ENCODE results near the gene TMEM17. TPM values are rescaled to one million over a fixed set of nuclear protein-coding genes. Genes with fewer than 3 reads are reported as not detected.

Gene TMEM17
- total and polyA plus RNA-seq, 9 of the 15 experiments (the other 6 are each of a cell fraction or from before 2014, with no cell fraction given): 0.58 to 2.2 (median 1.2) TPM

GRCh38 chr2:62501069-62501468 is 4.9 kb downstream of the TMEM17 start:
- WGBS (ENCODE audit: insufficient coverage, low coverage, missing lambda C conversion rate): 89% methylated on average over 3 of the region's 3 CpGs
- Histone ChIP-seq H3K27ac (ENCODE audit: extremely low read depth, low read depth, low read length) (peak overlapping the region; percentile 61; the same call in 1 of the 3 replicates), H3K36me3 (ENCODE audit: control insufficient read depth, insufficient read depth, low read length) (no peaks in the 10 kb centered on the region)

GRCh38 chr2:62499430-62500060 is 6.5 kb downstream of the TMEM17 start:
- intact Hi-C loops (cut with micrococcal nuclease): no loop called here
- FAIRE-seq: no peak
- Histone ChIP-seq H2AFZ (ENCODE audit: low read depth, low read length) (peak overlapping the region; percentile 86), H3K36me3 (ENCODE audit: control insufficient read depth, insufficient read depth, low read length) (no peaks in the 10 kb centered on the region), H3K9ac (ENCODE audit: insufficient read depth in 1 of 2, low read depth in 2 of 2, low read length in 2 of 2) (peak overlapping the region in 1 of 2 experiments; percentile 30; a peak in 2 of 4 replicates), H3K4me2 (ENCODE audit: insufficient read depth, low read length) (peak overlapping the region; percentile 28; the same call in 1 of the 2 replicates), H3K4me1 (replicated peaks in 1 of 2; ENCODE audit: control insufficient read depth in 2 of 2, insufficient read depth in 2 of 2, low read length in 2 of 2) (peaks cover 0 to 18% of the 10 kb centered on the region in 2 experiments; a peak in 2 of 5 replicates), H3K9me1 (ENCODE audit: control insufficient read depth, insufficient read depth, low read length) (no peaks in the 10 kb centered on the region), H3K27me3 (ENCODE audit: control insufficient read depth in 2 of 2, insufficient read depth in 2 of 2, low read length in 2 of 2) (no peaks in the 10 kb centered on the region), H3K4me3 (no peak overlapping the region), H3K79me2 (ENCODE audit: control insufficient read depth, insufficient read depth, low read length) (no peaks in the 10 kb centered on the region), H4K20me1 (replicated peaks; ENCODE audit: control insufficient read depth, insufficient read depth, low read length) (no peaks in the 10 kb centered on the region), H3K27ac (ENCODE audit: extremely low read depth, low read depth, low read length) (peak overlapping the region; percentile 35; the same call in 2 of the 3 replicates), H3K9me3 (replicated peaks; ENCODE audit: control insufficient read depth, insufficient read depth, low read depth, low read length) (peaks cover 3% of the 10 kb centered on the region; the same call in 1 of the 2 replicates)
- ATAC-seq: peak; percentile 42; the same call in 1 of the 3 replicates
- no peak for DNase-seq (ENCODE audit: extremely low read depth in 1 of 4, low spot score in 3 of 4)
- POLR2A ChIA-PET: interaction anchor here (0.6 kb wide), 1 partner anchor 42 kb away, joined by 3 read pairs; no protein-coding TSS in a partner anchor
- BruUV-seq (replicated peaks): no TSS peak
- 41% methylated on average over 2 of the region's 2 CpGs for WGBS (ENCODE audit: insufficient coverage, low coverage, missing lambda C conversion rate)
- in situ Hi-C loops (cut with MboI): no loop called here
- CTCF ChIA-PET (ENCODE audit: low intra/inter-chr PET ratio): no interaction called here
- TF ChIP-seq ZNF316 (IDR thresholded peaks at IDR 0.05) (peak; percentile 64), ZBTB40 (IDR thresholded peaks at IDR 0.05) (peak; percentile 46; the same call in 1 of the 2 replicates), ZBTB40 (CRISPR knock-in tag; IDR thresholded peaks at IDR 0.05) (no peak)

More at GRCh38 chr2:62501069-62501468, 4.9 kb downstream of the TMEM17 start:
- FAIRE-seq: no peak
- H3K4me3 ChIP-seq: no peak overlapping the region
- H3K9me1 ChIP-seq (ENCODE audit: control insufficient read depth, insufficient read depth, low read length): no peaks in the 10 kb centered on the region
- H3K27me3 ChIP-seq (ENCODE audit: control insufficient read depth in 2 of 2, insufficient read depth in 2 of 2, low read length in 2 of 2): no peaks in the 10 kb centered on the region
- CTCF ChIA-PET (ENCODE audit: low intra/inter-chr PET ratio): no interaction called here
- no peak overlapping the region for H3K4me2 ChIP-seq (ENCODE audit: insufficient read depth, low read length)
- POLR2A ChIA-PET: no interaction called here
- no peaks in the 10 kb centered on the region for H4K20me1 ChIP-seq (replicated peaks; ENCODE audit: control insufficient read depth, insufficient read depth, low read length)
- H3K79me2 ChIP-seq (ENCODE audit: control insufficient read depth, insufficient read depth, low read length): no peaks in the 10 kb centered on the region
- ATAC-seq: no peak
- intact Hi-C loops (cut with micrococcal nuclease): no loop called here
- TF ChIP-seq JUND (IDR thresholded peaks at IDR 0.05; ENCODE audit: borderline replicate concordance, low read depth, low read length) (no peak), JUND (tag; IDR thresholded peaks at IDR 0.05; ENCODE audit: borderline replicate concordance, low read depth, low read length) (peak; percentile 29; the same call in 2 of the 3 replicates), CTBP1 (IDR thresholded peaks at IDR 0.05; ENCODE audit: borderline replicate concordance) (no peak)
- peaks cover 8 to 23% of the 10 kb centered on the region in 2 experiments for H3K4me1 ChIP-seq (replicated peaks in 1 of 2; ENCODE audit: control insufficient read depth in 2 of 2, insufficient read depth in 2 of 2, low read length in 2 of 2)
- peak overlapping the region; percentile 67 for H2AFZ ChIP-seq (ENCODE audit: low read depth, low read length)
- H3K9me3 ChIP-seq (replicated peaks; ENCODE audit: control insufficient read depth, insufficient read depth, low read depth, low read length): peaks cover 3% of the 10 kb centered on the region; the same call in 1 of the 2 replicates
- no peak overlapping the region for H3K9ac ChIP-seq (ENCODE audit: insufficient read depth in 1 of 2, low read depth in 2 of 2, low read length in 2 of 2)
- in situ Hi-C loops (cut with MboI): no loop called here
- BruUV-seq (replicated peaks): no TSS peak
- no peak for DNase-seq (ENCODE audit: extremely low read depth in 1 of 4, low spot score in 3 of 4)
